IMR-90 (cell line): ENCODE data around the gene ACACB. TPM values are rescaled to one million over a fixed set of nuclear protein-coding genes. Genes with fewer than 3 reads are reported as not detected.

Experiments
- ATAC-seq: fragments of 200-7000 bp; cut with Tn5 transposase; 2 replicates; pipeline ENCODE4 v1.9.1; 2020; ENCODE audit warnings: low read depth, mild to moderate bottlenecking, moderate library complexity
- BruUV-seq: library from RNA; stranded (reverse); fragments of 400-500 nt; replicated peaks from 2 replicates; lab custom pipeline; 2021; lab: Mats Ljungman, UMichigan
- CTCF ChIA-PET: fragments of 300-600 bp; formaldehyde crosslinking; extraction: SDS; loops from one replicate; lab custom pipeline; 2021; ENCODE audit warnings: antibody characterized with exemption; lab: Yijun Ruan, JAX
- POLR2A ChIA-PET: fragments of 300-600 bp; sonication (Branson Sonifier 250); formaldehyde crosslinking; loops from one replicate; lab custom pipeline; 2022; ENCODE audit warnings: antibody characterized with exemption; ENCODE audit not compliant: unreplicated experiment; lab: Charles Lee
- DNase-seq: peaks from one replicate; pipeline ENCODE4 v3.0.0; 2013
- H2AFZ ChIP-seq: replicated peaks from 2 replicates; pipeline ENCODE3; 2013; ENCODE audit warnings: low read length, mild to moderate bottlenecking; ENCODE audit not compliant: poor library complexity
- H2AK5ac ChIP-seq: 2 replicates; pipeline ENCODE4 v1.6.1; 2013; ENCODE audit warnings: low read depth, low read length, inconsistent platforms
- H2AK9ac ChIP-seq: replicated peaks from 2 replicates; pipeline ENCODE3; 2013; ENCODE audit warnings: mild to moderate bottlenecking, low read depth, low read length, moderate library complexity; ENCODE audit not compliant: poor library complexity
- H2BK120ac ChIP-seq: 2 replicates; pipeline ENCODE4 v1.6.1; 2013; ENCODE audit warnings: low read depth, low read length, inconsistent platforms
- H2BK15ac ChIP-seq: 3 replicates; pipeline ENCODE4 v1.6.1; 2013; ENCODE audit warnings: low read depth, low read length, inconsistent platforms
- H2BK20ac ChIP-seq: 2 replicates; pipeline ENCODE4 v1.6.1; 2013; ENCODE audit warnings: low read depth, mild to moderate bottlenecking, inconsistent platforms, low read length, moderate library complexity
- H2BK5ac ChIP-seq: 2 replicates; pipeline ENCODE4 v1.6.1; 2013; ENCODE audit warnings: mild to moderate bottlenecking, low read depth, low read length, inconsistent platforms; ENCODE audit not compliant: poor library complexity, severe bottlenecking
- H3K14ac ChIP-seq: replicated peaks from 2 replicates; pipeline ENCODE4 v1.6.1; 2013; ENCODE audit warnings: low read depth, low read length, inconsistent platforms
- H3K18ac ChIP-seq: 2 replicates; pipeline ENCODE4 v1.6.1; 2013; ENCODE audit warnings: low read depth, low read length, control low read depth
- H3K23ac ChIP-seq: 2 replicates; pipeline ENCODE4 v1.6.1; 2013; ENCODE audit warnings: low read depth, low read length, inconsistent platforms
- H3K27ac ChIP-seq: 2 replicates; pipeline ENCODE4 v1.5.1; 2013; ENCODE audit warnings: mild to moderate bottlenecking, control low read depth, low read length; ENCODE audit not compliant: insufficient read depth
- H3K27me3 ChIP-seq: 2 replicates; pipeline ENCODE4 v1.6.1; 2013; ENCODE audit warnings: low read length; ENCODE audit not compliant: control insufficient read depth, insufficient read depth
- H3K36me3 ChIP-seq: 2 replicates; pipeline ENCODE4 v1.6.1; 2013; ENCODE audit warnings: low read length, mixed read lengths; ENCODE audit not compliant: control insufficient read depth, insufficient read depth
- H3K4ac ChIP-seq: 2 replicates; pipeline ENCODE4 v1.6.1; 2013; ENCODE audit warnings: low read depth, low read length, inconsistent platforms
- H3K4me1 ChIP-seq: 2 replicates; pipeline ENCODE4 v1.6.1; 2013; ENCODE audit warnings: low read length, mixed read lengths; ENCODE audit not compliant: control insufficient read depth, insufficient read depth
- H3K4me2 ChIP-seq: 2 replicates; pipeline ENCODE4 v1.6.1; 2013; ENCODE audit warnings: low read depth, mild to moderate bottlenecking, control low read depth, low read length, moderate library complexity
- H3K4me3 ChIP-seq: 2 replicates; pipeline ENCODE4 v1.5.1; 2013; ENCODE audit warnings: low read depth, mild to moderate bottlenecking, control low read depth, low read length, moderate library complexity; ENCODE audit not compliant: insufficient read depth
- H3K56ac ChIP-seq: 2 replicates; pipeline ENCODE4 v1.6.1; 2013; ENCODE audit warnings: low read length, inconsistent platforms; ENCODE audit not compliant: insufficient read depth; ENCODE audit errors: extremely low read depth
- H3K79me1 ChIP-seq, 2 experiments: 2 replicates each; pipeline ENCODE4 v1.6.1; 2013; ENCODE audit warnings: low read length in 2 of 2, inconsistent platforms in 1 of 2, low read depth in 1 of 2
- H3K9ac ChIP-seq: 2 replicates; pipeline ENCODE4 v1.6.1; 2013; ENCODE audit warnings: low read depth, low read length, control low read depth
- H3K9me1 ChIP-seq: 2 replicates; pipeline ENCODE4 v1.6.1; 2013; ENCODE audit warnings: low read length, inconsistent platforms; ENCODE audit not compliant: insufficient read depth
- H3K9me3 ChIP-seq: 2 replicates; pipeline ENCODE4 v1.6.1; 2013; ENCODE audit warnings: low read length; ENCODE audit not compliant: control insufficient read depth, insufficient read depth
- H4K20me1 ChIP-seq: 2 replicates; pipeline ENCODE4 v1.6.1; 2013; ENCODE audit warnings: low read length, inconsistent platforms; ENCODE audit not compliant: insufficient read depth
- H4K5ac ChIP-seq: 2 replicates; pipeline ENCODE4 v1.6.1; 2013; ENCODE audit warnings: mild to moderate bottlenecking, low read depth, low read length, control low read depth
- H4K8ac ChIP-seq, 2 experiments: 2 replicates each; pipeline ENCODE4 v1.6.1; 2013; ENCODE audit warnings: low read depth in 2 of 2, low read length in 2 of 2, control low read depth in 1 of 2, inconsistent platforms in 1 of 2
- H4K91ac ChIP-seq: 2 replicates; pipeline ENCODE4 v1.6.1; 2013; ENCODE audit warnings: low read depth, low read length, inconsistent platforms; ENCODE audit not compliant: insufficient read depth
- CHD1 ChIP-seq: IDR thresholded peaks from 2 replicates; pipeline ENCODE4 v1.6.1; 2012; ENCODE audit warnings: low read depth, low read length, improper control_type of control experiment
- MAFK ChIP-seq: IDR thresholded peaks from 2 replicates; pipeline ENCODE4 v1.6.1; 2012; ENCODE audit warnings: low read depth, low read length, improper control_type of control experiment
- WGBS, 2 experiments: methylation state at CpG; one replicate each; pipeline versions ENCODE4 v1.1.5 to v1.1.7; 2013; ENCODE audit warnings: missing lambda C conversion rate in 2 of 2; ENCODE audit not compliant: insufficient read length in 1 of 2; ENCODE audit errors: extremely low coverage in 2 of 2; 5-methylcytosine and 5-hydroxymethylcytosine counted together
- dilution Hi-C: fragments of 300-500 bp; cut with HindIII; formaldehyde crosslinking; loops from one replicate; pipeline ENCODE4 v1.14.3; 2018; ENCODE audit warnings: low sequenced_read_pairs; ENCODE audit not compliant: unreplicated experiment
- in situ Hi-C: fragments of 300-500 bp; cut with MboI; formaldehyde crosslinking; loops from 3 replicates; pipeline ENCODE4 v1.14.3; 2019; ENCODE audit warnings: low sequenced_read_pairs, inconsistent platforms, mixed read lengths
- intact Hi-C: fragments of 100-400 bp; cut with micrococcal nuclease; formaldehyde crosslinking; loops from 2 replicates; pipeline ENCODE4 v1.10.0; 2022
- polyA plus RNA-seq, 3 experiments: library from polyadenylated mRNA; depleted of rRNA; stranded (reverse); fragments of >200 nt; gene quantifications; 2 replicates each; pipeline ENCODE4 v1.2.3, GENCODE V29; 2012; ENCODE audit warnings: low replicate concordance in 1 of 3
- total RNA-seq: library from RNA; depleted of rRNA; stranded (reverse); fragments of >200 nt; gene quantifications from 2 replicates; pipeline ENCODE4 v1.2.3, GENCODE V29; 2012

ACACB gene
- total and polyA plus RNA-seq, 2 of the 4 experiments (the other 2 are of a cell fraction), result 2.0 to 2.1 TPM

GRCh38 chr12:109232731-109233130 lies 116.3 kb downstream of the ACACB start:
- CTCF ChIA-PET, result no interaction called here
- intact Hi-C loops, result no loop called here
- peaks cover 4% of the 10 kb centered on the region; the same call in 1 of the 2 replicates for H3K36me3 ChIP-seq
- no peak overlapping the region for H2BK120ac ChIP-seq
- no peaks in the 10 kb centered on the region for H3K9me3 ChIP-seq
- H3K4me3 ChIP-seq, result no peak overlapping the region
- no peak for DNase-seq
- H2AFZ ChIP-seq, result no peak overlapping the region
- H3K4me1 ChIP-seq, result no peaks in the 10 kb centered on the region
- H2BK20ac ChIP-seq, result no peak overlapping the region
- H2AK9ac ChIP-seq, result no peak overlapping the region
- H3K9me1 ChIP-seq, result no peaks in the 10 kb centered on the region
- no peak overlapping the region for H4K91ac ChIP-seq
- POLR2A ChIA-PET, result interaction anchor here (0.6 kb wide), 1 partner anchor 23 kb away, joined by 3 read pairs; no protein-coding TSS in a partner anchor
- H3K56ac ChIP-seq, result no peak overlapping the region
- in situ Hi-C loops, result no loop called here
- H4K5ac ChIP-seq, result no peak overlapping the region
- no peak overlapping the region for H2AK5ac ChIP-seq
- no peak overlapping the region for H3K4ac ChIP-seq
- no peak overlapping the region for H3K23ac ChIP-seq
- H3K27me3 ChIP-seq, result no peaks in the 10 kb centered on the region
- H4K8ac ChIP-seq, result no peak overlapping the region
- no peak overlapping the region for H3K14ac ChIP-seq
- no peak overlapping the region for H3K9ac ChIP-seq
- no peak for ATAC-seq
- H3K4me2 ChIP-seq, result no peak overlapping the region
- H4K20me1 ChIP-seq, result no peaks in the 10 kb centered on the region
- no peak overlapping the region for H3K27ac ChIP-seq
- H2BK15ac ChIP-seq, result no peak overlapping the region
- H3K18ac ChIP-seq, result no peak overlapping the region
- dilution Hi-C loops, result no loop called here
- no peaks in the 10 kb centered on the region for H3K79me1 ChIP-seq
- WGBS, 2 experiments, result no CpG with 5 or more reads among the region's 7 CpGs
- no TSS peak for BruUV-seq
- H2BK5ac ChIP-seq, result no peak overlapping the region
- no peak for TF ChIP-seq MAFK
- TF ChIP-seq CHD1, result no peak
